Measurements from ENCODE around the gene ATE1.

ATE1 gene

DNA sequence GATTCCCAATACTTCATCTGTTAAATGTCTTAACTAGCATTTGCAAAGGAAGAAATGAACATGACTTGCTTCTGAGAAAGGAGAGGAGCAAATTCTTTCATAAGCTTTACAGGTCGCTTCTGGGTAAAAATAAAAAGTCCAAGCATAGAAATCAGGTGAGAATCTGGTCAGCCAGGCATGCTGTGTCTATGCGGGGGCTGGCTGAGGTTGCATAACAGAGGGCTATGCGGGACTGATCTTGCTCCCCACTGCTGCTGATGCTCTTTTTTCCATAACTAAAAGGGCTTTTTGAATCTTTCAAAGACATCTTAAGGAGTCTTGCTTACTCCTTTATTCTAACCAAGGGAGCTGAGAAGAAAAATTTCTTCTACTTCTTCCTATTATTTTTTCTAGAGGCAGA is 236.9 kb downstream of the ATE1 start:
- H3K9me3 Mint-ChIP-seq, result no peaks in the 10 kb centered on the region
- peaks cover 17% of the 10 kb centered on the region for H3K4me1 Mint-ChIP-seq
- peak overlapping the region; percentile 82 to 87 (median 83) for H3K27ac Mint-ChIP-seq
- H3K36me3 Mint-ChIP-seq (ENCODE audit: low read depth), result no peaks in the 10 kb centered on the region
- TF ChIP-seq CTCF (IDR thresholded peaks at IDR 0.05; ENCODE audit: unreplicated experiment in 3 of 3), result no peak
- no peak overlapping the region for H3K4me3 Mint-ChIP-seq
- H3K27me3 Mint-ChIP-seq (ENCODE audit: low read depth), result peaks cover 84% of the 10 kb centered on the region
